Neural cell (in vitro differentiated cells): Measurements from ENCODE around the gene RAB9A. TPM values are rescaled to one million over a fixed set of nuclear protein-coding genes. Genes with fewer than 3 reads are reported as not detected.

Experiments used
- H2AFZ ChIP-seq: fragments of 200-600, 300-800 bp; sonication (generic), shearing (Covaris generic); 2 replicates; pipeline ENCODE4 v1.6.0; 2014; ENCODE audit warnings: low read depth, mild to moderate bottlenecking, antibody characterized with exemption, low read length, moderate library complexity
- H3F3A ChIP-seq: fragments of 200-600 bp; shearing (Covaris generic); 2 replicates; pipeline ENCODE4 v1.6.1; 2016; ENCODE audit warnings: mild to moderate bottlenecking, moderate library complexity, mixed read lengths, antibody characterized with exemption, low read length; ENCODE audit not compliant: insufficient read depth, poor library complexity, severe bottlenecking
- H3K27ac ChIP-seq: fragments of 200-600, 300-800 bp; sonication (generic), shearing (Covaris generic); 2 replicates; pipeline ENCODE4 v1.5.1; 2014; ENCODE audit warnings: mild to moderate bottlenecking, low read length, moderate library complexity
- H3K27me3 ChIP-seq: fragments of 300-800, 200-600 bp; sonication (generic), shearing (Covaris generic); 2 replicates; pipeline ENCODE4 v1.6.0; 2014; ENCODE audit warnings: mild to moderate bottlenecking, low read depth, low read length, moderate library complexity; ENCODE audit not compliant: insufficient read depth
- H3K36me3 ChIP-seq: fragments of 300-800, 200-600 bp; sonication (generic), shearing (Covaris generic); 2 replicates; pipeline ENCODE4 v1.5.1; 2014; ENCODE audit warnings: mild to moderate bottlenecking, antibody characterized with exemption, low read length, moderate library complexity; ENCODE audit not compliant: insufficient read depth
- H3K4me2 ChIP-seq: fragments of 300-800, 200-600 bp; sonication (generic), shearing (Covaris generic); 2 replicates; pipeline ENCODE4 v1.6.0; 2014; ENCODE audit warnings: mild to moderate bottlenecking, low read length
- H3K4me3 ChIP-seq: fragments of 300-800, 200-600 bp; sonication (generic), shearing (Covaris generic); 2 replicates; pipeline ENCODE4 v1.5.1; 2014; ENCODE audit warnings: mild to moderate bottlenecking, low read length, moderate library complexity
- H3K79me2 ChIP-seq: fragments of 200-600 bp; shearing (Covaris generic); replicated peaks from 2 replicates; pipeline ENCODE4 v1.6.0; 2014; ENCODE audit warnings: mild to moderate bottlenecking, low read length, moderate library complexity; ENCODE audit not compliant: insufficient read depth
- H3K9ac ChIP-seq: fragments of 300-800, 200-600 bp; sonication (generic), shearing (Covaris generic); 2 replicates; pipeline ENCODE4 v1.6.1; 2016; ENCODE audit warnings: mild to moderate bottlenecking, low read length, mixed read lengths
- H3K9me2 ChIP-seq: fragments of 200-600 bp; shearing (Covaris generic); 2 replicates; pipeline ENCODE4 v1.6.1; 2016; ENCODE audit warnings: mild to moderate bottlenecking, low read length, mixed read lengths; ENCODE audit not compliant: insufficient read depth
- H3K9me3 ChIP-seq: fragments of 200-600, 300-800 bp; sonication (generic), shearing (Covaris generic); 2 replicates; pipeline ENCODE4 v1.6.1; 2016; ENCODE audit warnings: mild to moderate bottlenecking, mixed run types, low read length, moderate library complexity, mixed read lengths
- H4K20me1 ChIP-seq: fragments of 200-600 bp; shearing (Covaris generic); 2 replicates; pipeline ENCODE4 v1.6.1; 2016; ENCODE audit warnings: mild to moderate bottlenecking, mixed run types; ENCODE audit not compliant: insufficient read depth
- EP300 ChIP-seq: fragments of 450-650 bp; conservative IDR thresholded peaks from 2 replicates; pipeline ENCODE4 v1.6.1; 2014; ENCODE audit warnings: antibody characterized with exemption, mild to moderate bottlenecking, moderate library complexity; ENCODE audit not compliant: poor library complexity, severe bottlenecking
- EZH2 ChIP-seq: fragments of 200-600, 300-800 bp; shearing (Covaris generic), sonication (generic); IDR thresholded peaks from 2 replicates; pipeline ENCODE4 v1.6.1; 2014; ENCODE audit warnings: antibody characterized with exemption, low read length, borderline replicate concordance, mild to moderate bottlenecking; ENCODE audit not compliant: insufficient read depth, poor library complexity, severe bottlenecking
- MXI1 ChIP-seq: fragments of 450-650 bp; conservative IDR thresholded peaks from 2 replicates; pipeline ENCODE4 v1.6.1; 2014; ENCODE audit warnings: antibody characterized with exemption, mild to moderate bottlenecking; ENCODE audit not compliant: poor library complexity, severe bottlenecking
- POLR2AphosphoS5 ChIP-seq: IDR thresholded peaks from 2 replicates; pipeline ENCODE4 v1.6.1; 2012
- RAD21 ChIP-seq: fragments of 450-650 bp; conservative IDR thresholded peaks from 2 replicates; pipeline ENCODE4 v1.6.1; 2014; ENCODE audit warnings: antibody characterized with exemption, mild to moderate bottlenecking, moderate library complexity
- SMC3 ChIP-seq: fragments of 450-650 bp; conservative IDR thresholded peaks from 2 replicates; pipeline ENCODE4 v1.6.1; 2014; ENCODE audit warnings: antibody characterized with exemption, mild to moderate bottlenecking, moderate library complexity; ENCODE audit not compliant: poor library complexity
- TAF1 ChIP-seq: IDR thresholded peaks from 2 replicates; pipeline ENCODE4 v1.6.1; 2012; ENCODE audit warnings: low read depth
- polyA plus RNA-seq: library from polyadenylated mRNA; depleted of rRNA; stranded (reverse); fragments of >200 nt; gene quantifications from 2 replicates; pipeline ENCODE4 v1.2.3, GENCODE V29; 2014
- TF ChIP-seq, protein P1 (sequence below): IDR thresholded peaks from 2 replicates; pipeline ENCODE4 v1.6.1; 2012; ENCODE audit warnings: borderline replicate concordance
- TF ChIP-seq, protein P2 (sequence below): fragments of 450-650 bp; IDR thresholded peaks from 2 replicates; pipeline ENCODE4 v1.5.1; 2014; ENCODE audit warnings: antibody characterized with exemption, mild to moderate bottlenecking, moderate library complexity; ENCODE audit not compliant: poor library complexity, severe bottlenecking

The RAB9A gene
- polyA plus RNA-seq, 1 donor from 2014 or later, result 26.9 TPM

DNA sequence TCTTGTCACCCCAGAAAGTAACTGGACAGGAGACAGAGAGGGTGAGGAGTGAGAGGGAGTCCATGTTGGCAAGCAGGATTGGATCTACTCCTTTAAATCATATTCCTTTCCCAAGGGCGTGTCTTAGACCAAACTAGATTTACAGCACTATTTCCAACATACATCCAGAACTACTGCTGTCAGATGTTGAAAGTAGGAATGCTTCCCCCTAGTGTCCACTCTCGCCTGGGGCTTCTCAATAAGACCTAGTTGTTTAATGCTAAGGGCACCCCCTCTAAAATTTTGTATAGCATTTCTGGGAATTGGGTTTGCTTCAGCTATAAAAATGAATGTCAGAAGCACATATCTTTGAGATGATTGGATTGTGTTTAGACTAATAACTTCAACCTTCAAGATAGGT, 58.9 kb downstream of the RAB9A start:
- Histone ChIP-seq H3K36me3 (no peaks in the 10 kb centered on the region), H3K27ac (no peak overlapping the region), H3K4me3 (no peak overlapping the region), H3K9ac (no peak overlapping the region), H3K9me3 (no peaks in the 10 kb centered on the region), H3K27me3 (no peaks in the 10 kb centered on the region), H2AFZ (no peak overlapping the region), H4K20me1 (no peaks in the 10 kb centered on the region), H3K9me2 (no peaks in the 10 kb centered on the region), H3K79me2 (no peaks in the 10 kb centered on the region), H3K4me2 (no peak overlapping the region), H3F3A (no peaks in the 10 kb centered on the region)
- TF ChIP-seq, protein P1, sequence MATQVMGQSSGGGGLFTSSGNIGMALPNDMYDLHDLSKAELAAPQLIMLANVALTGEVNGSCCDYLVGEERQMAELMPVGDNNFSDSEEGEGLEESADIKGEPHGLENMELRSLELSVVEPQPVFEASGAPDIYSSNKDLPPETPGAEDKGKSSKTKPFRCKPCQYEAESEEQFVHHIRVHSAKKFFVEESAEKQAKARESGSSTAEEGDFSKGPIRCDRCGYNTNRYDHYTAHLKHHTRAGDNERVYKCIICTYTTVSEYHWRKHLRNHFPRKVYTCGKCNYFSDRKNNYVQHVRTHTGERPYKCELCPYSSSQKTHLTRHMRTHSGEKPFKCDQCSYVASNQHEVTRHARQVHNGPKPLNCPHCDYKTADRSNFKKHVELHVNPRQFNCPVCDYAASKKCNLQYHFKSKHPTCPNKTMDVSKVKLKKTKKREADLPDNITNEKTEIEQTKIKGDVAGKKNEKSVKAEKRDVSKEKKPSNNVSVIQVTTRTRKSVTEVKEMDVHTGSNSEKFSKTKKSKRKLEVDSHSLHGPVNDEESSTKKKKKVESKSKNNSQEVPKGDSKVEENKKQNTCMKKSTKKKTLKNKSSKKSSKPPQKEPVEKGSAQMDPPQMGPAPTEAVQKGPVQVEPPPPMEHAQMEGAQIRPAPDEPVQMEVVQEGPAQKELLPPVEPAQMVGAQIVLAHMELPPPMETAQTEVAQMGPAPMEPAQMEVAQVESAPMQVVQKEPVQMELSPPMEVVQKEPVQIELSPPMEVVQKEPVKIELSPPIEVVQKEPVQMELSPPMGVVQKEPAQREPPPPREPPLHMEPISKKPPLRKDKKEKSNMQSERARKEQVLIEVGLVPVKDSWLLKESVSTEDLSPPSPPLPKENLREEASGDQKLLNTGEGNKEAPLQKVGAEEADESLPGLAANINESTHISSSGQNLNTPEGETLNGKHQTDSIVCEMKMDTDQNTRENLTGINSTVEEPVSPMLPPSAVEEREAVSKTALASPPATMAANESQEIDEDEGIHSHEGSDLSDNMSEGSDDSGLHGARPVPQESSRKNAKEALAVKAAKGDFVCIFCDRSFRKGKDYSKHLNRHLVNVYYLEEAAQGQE, result no peak
- no peak for TF ChIP-seq EZH2
- TF ChIP-seq TAF1, result no peak
- TF ChIP-seq POLR2AphosphoS5, result no peak
- no peak for TF ChIP-seq EP300
- TF ChIP-seq MXI1, result no peak
- TF ChIP-seq, protein P2, sequence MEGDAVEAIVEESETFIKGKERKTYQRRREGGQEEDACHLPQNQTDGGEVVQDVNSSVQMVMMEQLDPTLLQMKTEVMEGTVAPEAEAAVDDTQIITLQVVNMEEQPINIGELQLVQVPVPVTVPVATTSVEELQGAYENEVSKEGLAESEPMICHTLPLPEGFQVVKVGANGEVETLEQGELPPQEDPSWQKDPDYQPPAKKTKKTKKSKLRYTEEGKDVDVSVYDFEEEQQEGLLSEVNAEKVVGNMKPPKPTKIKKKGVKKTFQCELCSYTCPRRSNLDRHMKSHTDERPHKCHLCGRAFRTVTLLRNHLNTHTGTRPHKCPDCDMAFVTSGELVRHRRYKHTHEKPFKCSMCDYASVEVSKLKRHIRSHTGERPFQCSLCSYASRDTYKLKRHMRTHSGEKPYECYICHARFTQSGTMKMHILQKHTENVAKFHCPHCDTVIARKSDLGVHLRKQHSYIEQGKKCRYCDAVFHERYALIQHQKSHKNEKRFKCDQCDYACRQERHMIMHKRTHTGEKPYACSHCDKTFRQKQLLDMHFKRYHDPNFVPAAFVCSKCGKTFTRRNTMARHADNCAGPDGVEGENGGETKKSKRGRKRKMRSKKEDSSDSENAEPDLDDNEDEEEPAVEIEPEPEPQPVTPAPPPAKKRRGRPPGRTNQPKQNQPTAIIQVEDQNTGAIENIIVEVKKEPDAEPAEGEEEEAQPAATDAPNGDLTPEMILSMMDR, result no peak
- no peak for TF ChIP-seq SMC3
- TF ChIP-seq RAD21, result no peak

DNA sequence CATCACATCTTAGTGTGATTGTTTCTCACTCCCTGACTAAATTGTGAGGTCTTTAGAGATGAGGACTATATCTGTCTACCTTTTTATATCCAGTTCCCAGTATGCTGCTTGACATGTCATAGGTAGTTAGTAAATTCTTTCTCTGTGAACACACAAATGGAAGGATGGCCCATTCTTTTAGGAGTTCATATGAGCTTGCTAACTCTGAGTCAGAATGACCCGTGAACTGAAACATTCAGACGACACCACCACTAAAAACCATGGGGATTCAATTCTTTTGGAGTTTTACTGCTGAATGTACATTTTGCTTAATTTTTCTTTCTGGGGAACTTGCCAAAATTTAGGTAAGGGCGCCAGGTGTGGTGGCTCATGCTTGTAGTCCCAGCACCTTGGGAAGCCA, 59.6 kb downstream of the RAB9A start:
- H3K27me3 ChIP-seq, result no peaks in the 10 kb centered on the region
- H3K36me3 ChIP-seq, result no peaks in the 10 kb centered on the region
- H2AFZ ChIP-seq, result no peak overlapping the region
- H3K9me2 ChIP-seq, result no peaks in the 10 kb centered on the region
- no peaks in the 10 kb centered on the region for H3K9me3 ChIP-seq
- no peak overlapping the region for H3K9ac ChIP-seq
- TF ChIP-seq, protein P2, result no peak
- TF ChIP-seq EP300 (no peak), POLR2AphosphoS5 (no peak), SMC3 (no peak), EZH2 (no peak), MXI1 (no peak), TAF1 (no peak), RAD21 (no peak)
- TF ChIP-seq, protein P1, result no peak
- H3K27ac ChIP-seq, result no peak overlapping the region
- no peak overlapping the region for H3K4me3 ChIP-seq
- H3K4me2 ChIP-seq, result no peak overlapping the region
- H3K79me2 ChIP-seq, result no peaks in the 10 kb centered on the region
- H4K20me1 ChIP-seq, result no peaks in the 10 kb centered on the region
- no peaks in the 10 kb centered on the region for H3F3A ChIP-seq
